Adipocyte (in vitro differentiated cells): ENCODE results near the gene SLC24A1.
"Not testable (repeated sequence)": the region's sequence is repeated elsewhere in the genome, so short reads cannot be mapped to it uniquely, and the experiment has no call there.

ENCODE experiments used
- DNase-seq: peaks from one replicate; pipeline ENCODE4 v3.0.0-alpha.2; 2015; ENCODE audit warnings: low read depth
- H3K27me3 ChIP-seq: replicated peaks from 2 replicates; pipeline ENCODE4 v1.7.0; 2013; ENCODE audit warnings: mild to moderate bottlenecking, low read length, moderate library complexity; ENCODE audit not compliant: control insufficient read depth, insufficient read depth
- H3K36me3 ChIP-seq: 2 replicates; pipeline ENCODE4 v1.7.0; 2013; ENCODE audit warnings: low read length, mild to moderate bottlenecking, moderate library complexity; ENCODE audit not compliant: control insufficient read depth, insufficient read depth, severe bottlenecking
- H3K4me1 ChIP-seq: 2 replicates; pipeline ENCODE4 v1.7.0; 2013; ENCODE audit warnings: mild to moderate bottlenecking, low read length, moderate library complexity; ENCODE audit not compliant: control insufficient read depth, insufficient read depth
- H3K4me3 ChIP-seq: 2 replicates; pipeline ENCODE4 v1.7.0; 2013; ENCODE audit warnings: mild to moderate bottlenecking, low read length, moderate library complexity
- H3K9ac ChIP-seq: 2 replicates; pipeline ENCODE4 v1.7.0; 2013; ENCODE audit warnings: mild to moderate bottlenecking, low read length, moderate library complexity
- H3K9me3 ChIP-seq: 2 replicates; pipeline ENCODE4 v1.7.0; 2013; ENCODE audit warnings: mild to moderate bottlenecking, low read length, moderate library complexity; ENCODE audit not compliant: control insufficient read depth

Gene SLC24A1

DNA sequence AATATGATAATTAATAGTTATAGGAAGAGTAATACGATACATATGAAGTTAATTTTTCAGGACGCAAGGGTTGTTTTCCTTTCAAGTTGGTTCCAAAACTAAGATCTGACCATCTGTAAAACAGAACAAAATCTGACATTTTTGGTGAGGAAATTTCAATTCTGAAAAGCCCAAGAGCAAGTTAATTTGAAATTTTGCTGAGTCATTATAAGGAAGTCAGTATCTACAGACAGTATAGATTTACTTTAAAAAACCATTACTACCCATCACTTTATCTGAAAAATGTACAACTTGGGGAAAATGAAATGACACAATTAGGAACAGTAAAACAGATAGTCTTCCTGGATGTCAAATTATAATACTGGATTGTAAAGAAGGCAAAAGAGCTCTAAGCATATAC is 23.3 kb upstream of the SLC24A1 start:
- peaks cover 81% of the 10 kb centered on the region for H3K36me3 ChIP-seq

GRCh38 chr15:65599677-65600076 is 22.1 kb upstream of the SLC24A1 start:
- H3K9ac ChIP-seq: no peak overlapping the region
- H3K4me3 ChIP-seq: no peak overlapping the region
- H3K36me3 ChIP-seq: peaks cover 86% of the 10 kb centered on the region
- no peak for DNase-seq
- no peaks in the 10 kb centered on the region for H3K9me3 ChIP-seq
- H3K4me1 ChIP-seq: no peaks in the 10 kb centered on the region
- H3K27me3 ChIP-seq: no peaks in the 10 kb centered on the region

More for the DNA sequence above, 23.3 kb upstream of the SLC24A1 start:
- Histone ChIP-seq H3K27me3 (no peaks in the 10 kb centered on the region), H3K9me3 (no peaks in the 10 kb centered on the region), H3K4me1 (no peaks in the 10 kb centered on the region), H3K9ac (no peak overlapping the region), H3K4me3 (no peak overlapping the region)
- DNase-seq: no peak

GRCh38 chr15:65603134-65603533 is 18.6 kb upstream of the SLC24A1 start:
- H3K36me3 ChIP-seq: peaks cover 68% of the 10 kb centered on the region
- DNase-seq: no peak
- H3K27me3 ChIP-seq: no peaks in the 10 kb centered on the region
- H3K9ac ChIP-seq: no peak overlapping the region
- no peaks in the 10 kb centered on the region for H3K4me1 ChIP-seq
- H3K9me3 ChIP-seq: no peaks in the 10 kb centered on the region
- no peak overlapping the region for H3K4me3 ChIP-seq

- H3K36me3 ChIP-seq: peaks cover 63% of the 10 kb centered on the region
- H3K4me3 ChIP-seq: no peak overlapping the region
- H3K9ac ChIP-seq: no peak overlapping the region
- H3K9me3 ChIP-seq: no peaks in the 10 kb centered on the region
- no peaks in the 10 kb centered on the region for H3K4me1 ChIP-seq
- no peak for DNase-seq
- H3K27me3 ChIP-seq: no peaks in the 10 kb centered on the region
These were observed 18.2 kb upstream of the SLC24A1 start for GRCh38 chr15:65603559-65603958.

DNA sequence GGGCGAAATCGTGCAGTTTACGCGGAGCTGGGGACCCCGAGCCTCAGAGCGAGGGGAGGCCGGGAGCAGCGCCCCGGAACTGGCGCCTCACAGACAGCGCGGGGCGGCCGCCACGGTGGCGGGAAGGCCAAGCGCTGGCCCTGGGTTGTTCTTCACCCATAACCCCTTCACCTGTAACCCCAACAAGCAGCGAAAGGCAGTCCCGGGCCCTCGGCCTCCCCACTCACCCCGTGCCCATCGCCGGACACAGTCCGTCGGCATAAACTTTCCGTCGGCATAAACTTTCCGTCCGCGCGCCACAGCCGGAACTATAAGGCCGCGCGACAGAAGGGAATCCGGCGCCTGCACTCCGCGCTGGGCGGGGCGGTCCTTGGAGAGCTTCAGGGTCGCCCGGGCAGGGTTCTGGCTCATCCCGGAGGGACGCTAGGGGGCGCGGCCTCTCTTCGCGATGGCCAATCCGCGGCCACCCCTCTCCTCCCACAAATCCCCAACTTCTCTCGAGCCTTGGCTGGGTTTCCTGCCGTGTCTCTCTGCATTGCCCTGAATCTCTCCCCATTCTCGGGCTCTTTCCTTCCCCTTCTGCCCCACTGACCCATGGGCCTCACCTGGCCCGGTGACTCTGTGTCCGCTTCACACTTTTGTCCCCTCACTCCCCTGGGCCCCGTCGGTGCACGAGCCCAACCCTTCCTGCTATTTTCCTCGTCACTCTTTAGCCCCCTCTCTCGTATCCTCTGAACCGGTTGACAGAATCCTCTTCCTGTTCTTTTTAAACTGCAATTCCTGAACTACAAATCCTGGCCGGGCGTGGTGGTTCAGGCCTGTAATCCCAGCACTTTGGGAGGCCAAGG is 10.6 kb upstream of the SLC24A1 start, which contains the start of gene INTS14:
Gene INTS14 (minus strand): TSS at position 261 of the 848 bp plus-strand sequence. CDS start 3,751 bp downstream, outside the sequence.
- Histone ChIP-seq H3K9me3 (no peaks in the 10 kb centered on the region), H3K4me3 (peak within 1 kb of the TSS; percentile 99), H3K27me3 (no peaks in the 10 kb centered on the region), H3K36me3 (peaks cover 3% of the 10 kb centered on the region), H3K4me1 (peaks cover 26% of the 10 kb centered on the region), H3K9ac (peak within 1 kb of the TSS; percentile 96)
- peak; percentile 99 for DNase-seq

DNA sequence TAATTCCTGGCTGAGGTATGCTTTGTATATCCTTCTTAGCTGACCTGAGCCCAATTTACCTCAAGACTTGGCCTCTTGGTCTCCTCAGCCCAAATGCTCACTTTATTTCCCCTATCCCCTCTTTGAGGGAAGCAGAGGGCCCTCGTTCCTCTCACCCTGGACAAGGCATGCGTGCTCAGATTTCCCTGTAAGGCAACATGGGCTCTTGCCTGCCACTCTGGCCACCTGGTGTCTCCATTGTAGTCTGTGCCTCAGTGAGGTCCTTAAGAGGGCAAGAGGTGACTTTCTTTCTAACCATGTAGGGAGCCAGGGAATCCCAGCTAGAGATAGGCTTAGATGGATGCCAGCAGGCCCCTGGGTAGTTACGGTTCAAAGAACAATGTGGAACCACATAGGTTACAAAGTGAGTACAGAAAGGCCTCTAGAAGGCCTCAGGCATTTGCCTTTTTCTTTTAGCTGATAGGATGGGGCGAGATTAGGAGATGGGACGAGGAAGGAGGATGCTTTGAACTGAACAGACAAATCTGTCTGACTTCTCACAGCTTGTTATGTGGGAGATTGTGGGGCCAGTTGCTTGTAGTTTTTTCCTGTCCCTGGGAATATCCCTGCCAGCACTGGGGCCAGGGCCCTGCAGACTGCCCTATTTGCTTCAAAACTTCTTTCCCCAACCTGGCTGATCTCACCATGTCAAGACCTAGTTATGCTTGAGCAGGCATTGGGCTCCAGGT is 9.7 kb upstream of the SLC24A1 start:
- Histone ChIP-seq H3K36me3 (peaks cover 2% of the 10 kb centered on the region), H3K4me1 (peaks cover 26% of the 10 kb centered on the region), H3K9me3 (no peaks in the 10 kb centered on the region), H3K4me3 (peak overlapping the region; percentile 99), H3K9ac (peak overlapping the region; percentile 96), H3K27me3 (no peaks in the 10 kb centered on the region)
- DNase-seq: peak; percentile 8

DNA sequence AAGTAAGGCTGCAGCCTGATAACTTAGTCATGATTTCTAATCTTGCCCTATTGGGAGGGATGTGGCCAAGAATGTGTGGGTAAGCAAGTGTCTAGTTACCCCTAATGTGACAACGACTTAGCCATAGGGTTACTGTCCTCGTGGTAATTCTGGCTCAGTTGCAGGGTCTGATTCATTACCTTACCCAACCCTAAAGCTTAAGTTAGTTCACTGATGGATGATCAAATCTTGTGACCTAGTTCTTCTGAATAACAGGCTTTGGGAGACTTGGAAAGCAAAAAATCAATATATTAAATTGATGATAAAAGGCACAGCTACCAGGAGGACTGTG is 9.2 kb upstream of the SLC24A1 start:
- DNase-seq: no peak
- H3K4me3 ChIP-seq: peak overlapping the region; percentile 99
- no peaks in the 10 kb centered on the region for H3K9me3 ChIP-seq
- no peaks in the 10 kb centered on the region for H3K36me3 ChIP-seq
- H3K27me3 ChIP-seq: no peaks in the 10 kb centered on the region
- H3K4me1 ChIP-seq: peaks cover 26% of the 10 kb centered on the region
- H3K9ac ChIP-seq: peak overlapping the region; percentile 96

DNA sequence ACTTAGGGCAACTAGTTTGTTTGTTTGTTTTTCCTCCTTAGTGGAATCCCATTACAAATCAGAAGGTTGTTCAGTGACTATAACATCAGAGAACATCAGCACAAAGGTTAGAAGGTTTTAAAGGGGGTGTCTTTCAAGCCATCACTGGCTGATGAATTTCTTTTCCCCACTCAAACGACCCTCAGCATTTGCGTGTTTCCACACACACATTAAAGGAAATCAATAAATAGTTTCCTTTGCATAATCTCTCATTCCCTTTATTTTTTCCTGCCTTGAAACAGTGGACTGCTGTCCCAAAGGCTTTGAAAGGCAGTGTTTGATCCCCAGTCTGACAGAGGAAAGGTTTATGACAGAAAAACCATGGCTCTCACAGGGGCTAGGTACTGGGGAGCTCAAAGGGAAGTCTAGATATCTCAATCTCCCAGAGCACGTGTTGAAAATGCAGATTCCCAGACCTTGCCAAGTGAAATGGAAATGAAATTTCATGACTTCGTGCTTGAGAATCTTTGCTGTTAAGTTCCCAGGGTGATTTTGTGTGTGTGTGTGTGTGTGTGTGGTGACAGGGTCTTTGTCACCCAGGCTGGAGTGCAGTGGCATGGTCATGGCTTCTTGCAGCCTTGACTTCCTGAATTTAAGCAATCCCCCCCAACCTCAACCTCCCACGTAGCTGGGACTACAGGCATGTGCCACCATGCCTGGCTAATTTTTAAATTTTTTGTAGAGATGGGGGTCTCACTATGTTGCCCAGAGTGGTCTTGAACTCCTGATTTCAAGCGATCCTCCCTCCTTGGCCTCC is 8.6 kb upstream of the SLC24A1 start:
- no peaks in the 10 kb centered on the region for H3K27me3 ChIP-seq
- no peak overlapping the region for H3K4me3 ChIP-seq
- no peak overlapping the region for H3K9ac ChIP-seq
- H3K9me3 ChIP-seq: no peaks in the 10 kb centered on the region
- no peak for DNase-seq
- peaks cover 26% of the 10 kb centered on the region for H3K4me1 ChIP-seq
- no peaks in the 10 kb centered on the region for H3K36me3 ChIP-seq

DNA sequence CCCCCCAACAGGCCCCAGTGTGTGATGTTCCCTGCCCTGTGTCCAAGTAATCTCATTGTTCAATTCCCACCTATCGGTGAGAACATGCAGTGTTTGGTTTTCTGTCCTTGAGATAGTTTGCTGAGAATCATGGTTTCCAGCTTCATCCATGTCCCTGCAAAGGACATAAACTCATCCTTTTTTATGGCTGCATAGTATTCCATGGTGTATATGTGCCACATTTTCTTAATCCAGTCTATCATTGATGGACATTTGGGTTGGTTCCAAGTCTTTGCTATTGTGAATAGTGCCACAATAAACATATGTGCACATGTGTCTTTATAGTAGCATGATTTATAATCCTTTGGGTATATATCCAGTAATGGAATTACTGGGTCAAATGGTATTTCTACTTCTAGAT is 5.9 kb upstream of the SLC24A1 start:
- H3K4me1 ChIP-seq: peaks cover 18% of the 10 kb centered on the region
- not testable (repeated sequence) for H3K9ac ChIP-seq, DNase-seq, H3K4me3 ChIP-seq, H3K36me3 ChIP-seq, H3K27me3 ChIP-seq, H3K9me3 ChIP-seq

DNA sequence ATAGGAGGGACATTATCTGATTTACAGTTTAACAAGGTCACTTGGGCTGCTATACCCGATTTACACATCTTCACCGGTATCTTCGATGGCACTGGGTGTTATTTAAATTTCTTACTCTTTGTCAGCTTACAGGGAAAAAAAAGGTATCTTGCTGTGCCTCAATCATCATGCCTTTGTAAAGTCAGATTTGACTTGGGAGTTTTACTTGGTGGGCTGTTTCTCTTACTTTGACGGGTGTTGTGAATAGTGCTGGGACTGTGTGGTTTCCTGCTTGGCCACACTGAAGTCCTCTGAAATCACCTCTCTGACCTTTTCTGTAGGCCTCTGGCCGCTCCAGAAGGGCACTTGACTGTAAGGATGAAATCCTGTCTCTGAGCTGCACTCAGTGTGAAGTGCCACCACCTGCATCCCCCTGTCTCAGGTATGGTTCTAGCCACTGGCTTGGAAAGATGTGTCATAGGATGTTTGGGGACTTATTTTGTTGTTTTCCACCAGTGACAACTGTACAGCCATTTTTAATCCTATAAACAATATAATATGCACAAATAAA is 3.1 kb upstream of the SLC24A1 start:
- Histone ChIP-seq H3K27me3 (no peaks in the 10 kb centered on the region), H3K9me3 (no peaks in the 10 kb centered on the region), H3K36me3 (no peaks in the 10 kb centered on the region), H3K4me3 (no peak overlapping the region), H3K9ac (no peak overlapping the region), H3K4me1 (no peaks in the 10 kb centered on the region)
- DNase-seq: no peak
